Measurements from ENCODE around the gene KRTAP10-9.

- TF ChIP-seq USF2 (IDR thresholded peaks at IDR 0.05; ENCODE audit: low read length) (no peak), BRCA1 (IDR thresholded peaks at IDR 0.05; ENCODE audit: low read depth, low read length) (no peak), POLR2AphosphoS5 (IDR thresholded peaks at IDR 0.05; ENCODE audit: low read depth, low read length) (no peak), GTF2F1 (IDR thresholded peaks at IDR 0.05; ENCODE audit: borderline replicate concordance, low read depth, low read length) (no peak), KDM1A (IDR thresholded peaks at IDR 0.05; ENCODE audit: borderline replicate concordance, low read length) (no peak), CTCF (IDR thresholded peaks at IDR 0.05; ENCODE audit: control extremely low read depth in 1 of 3, insufficient read depth in 1 of 3, low read depth in 1 of 3, low read length in 3 of 3) (no peak), CEBPB (IDR thresholded peaks at IDR 0.05; ENCODE audit: low read depth, low read length) (no peak)
Measured at GRCh38 chr21:44664691-44665090, 37.8 kb downstream of the KRTAP10-9 start.

Data from H1 (cell line).